NCI-H2196 (cell line): ENCODE results near the gene ACACB.

Experiments used
- DNase-seq: peaks from one replicate; lab custom pipeline; 2025; ENCODE audit not compliant: unreplicated experiment; lab: John Stamatoyannopoulos, UW

ACACB gene

GRCh38 chr12:109109746-109110350, 6.5 kb upstream of the ACACB start:
- DNase-seq = no peak

DNA sequence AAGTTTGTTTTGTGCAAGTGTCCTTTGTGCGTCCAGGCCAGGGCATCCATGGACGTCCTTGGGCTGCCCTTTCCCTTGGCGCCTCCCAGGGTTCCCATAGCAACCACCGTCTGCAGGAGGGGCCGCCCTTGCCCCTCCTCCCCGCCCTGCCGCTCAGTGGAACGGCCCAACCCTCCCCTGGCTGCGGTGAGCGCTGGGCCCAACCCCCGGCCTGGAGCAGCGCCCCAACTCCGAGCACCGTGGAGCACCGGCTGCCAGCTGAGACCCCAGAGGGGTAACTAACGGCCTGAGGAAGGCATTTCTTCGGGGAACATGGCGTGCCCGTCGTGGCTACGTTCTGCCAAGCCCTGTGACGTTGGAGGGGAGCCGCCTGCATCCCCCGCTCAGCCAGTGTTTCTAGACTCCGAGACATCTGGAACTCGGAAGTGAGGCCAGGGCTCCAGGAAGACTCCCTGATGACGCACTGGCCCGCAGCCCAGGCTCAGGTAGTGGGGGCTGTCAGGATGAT, 5.3 kb upstream of the ACACB start:
- peak; percentile 91 for DNase-seq

DNA sequence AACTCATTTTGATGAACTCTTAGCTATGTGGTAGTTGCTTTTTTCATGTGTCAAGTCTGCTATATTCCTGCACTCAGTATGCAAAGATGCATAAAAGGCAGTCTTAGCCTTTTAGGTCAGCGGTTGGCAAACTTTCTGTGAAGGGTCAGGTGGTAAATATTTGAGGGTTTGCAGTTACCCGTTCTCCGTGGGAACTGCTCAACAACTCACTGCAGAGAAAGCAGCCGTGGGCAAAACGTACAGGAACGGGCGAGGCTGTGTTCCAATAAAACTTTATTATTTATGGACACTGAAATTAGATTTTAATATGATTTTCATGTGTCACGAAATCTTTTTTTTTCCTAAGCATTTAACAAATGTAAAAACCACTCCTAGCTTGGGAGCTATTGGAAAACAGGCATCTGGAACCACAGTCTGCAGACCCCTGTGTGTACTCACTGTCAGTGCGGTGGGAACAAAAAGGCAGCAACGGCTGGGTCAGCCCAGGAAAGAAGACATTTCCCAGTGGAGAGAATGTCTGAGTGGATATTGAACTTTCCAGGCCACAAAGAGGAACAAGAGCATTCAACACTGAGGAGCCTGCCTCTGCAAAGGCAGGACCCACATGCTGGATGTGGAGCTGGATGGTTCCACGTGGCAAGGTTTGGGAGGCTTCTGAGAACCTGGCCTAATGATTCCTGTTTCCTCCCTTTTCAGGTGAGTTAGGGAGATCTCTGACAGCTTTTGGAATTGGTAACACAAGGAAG, 3.5 kb upstream of the ACACB start:
- no peak for DNase-seq

- DNase-seq = no peak
Measured at GRCh38 chr12:109113661-109114321, 2.6 kb upstream of the ACACB start.

DNA sequence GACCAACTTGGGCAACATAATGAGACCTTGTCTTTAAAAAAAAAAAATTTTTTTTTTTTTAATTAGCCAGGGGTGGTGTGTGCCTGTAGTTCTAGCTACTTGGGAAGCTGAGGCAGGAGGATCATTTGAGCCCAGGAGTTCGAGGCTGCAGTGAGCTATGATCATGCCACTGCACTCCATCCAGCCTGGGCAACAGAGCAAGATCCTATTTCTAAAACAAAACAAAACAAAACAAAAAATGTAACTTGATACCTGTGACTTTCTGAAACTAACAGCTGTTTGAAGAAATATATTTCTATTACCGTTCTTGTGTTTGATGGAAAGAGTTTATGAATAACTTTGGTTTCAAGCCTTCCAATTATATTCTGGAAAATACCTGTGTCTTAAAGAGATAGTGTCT, 1.7 kb upstream of the ACACB start:
- DNase-seq = no peak

DNA sequence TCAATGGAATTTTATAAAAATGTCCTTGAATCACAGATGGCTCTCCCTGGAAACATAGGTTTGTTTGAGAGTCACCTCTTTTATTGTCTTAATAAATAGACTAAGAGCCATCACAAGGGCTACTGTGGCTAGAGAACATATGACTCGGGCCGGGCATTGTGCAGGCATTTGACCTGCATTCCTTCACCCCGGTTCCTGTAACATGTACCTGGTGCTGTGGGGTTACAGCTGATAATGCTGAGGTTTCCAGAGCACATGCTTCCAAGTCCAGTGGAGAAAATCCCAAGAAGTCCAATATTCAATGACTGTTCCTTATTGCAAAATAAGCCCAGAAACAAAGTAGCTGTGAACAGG, 1.0 kb upstream of the ACACB start:
- no peak for DNase-seq

GRCh38 chr12:109116611-109116949, 193 bp downstream of the ACACB start:
- DNase-seq = no peak

- no peak for DNase-seq
Measured at GRCh38 chr12:109120095-109120494, 3.7 kb downstream of the ACACB start.

DNA sequence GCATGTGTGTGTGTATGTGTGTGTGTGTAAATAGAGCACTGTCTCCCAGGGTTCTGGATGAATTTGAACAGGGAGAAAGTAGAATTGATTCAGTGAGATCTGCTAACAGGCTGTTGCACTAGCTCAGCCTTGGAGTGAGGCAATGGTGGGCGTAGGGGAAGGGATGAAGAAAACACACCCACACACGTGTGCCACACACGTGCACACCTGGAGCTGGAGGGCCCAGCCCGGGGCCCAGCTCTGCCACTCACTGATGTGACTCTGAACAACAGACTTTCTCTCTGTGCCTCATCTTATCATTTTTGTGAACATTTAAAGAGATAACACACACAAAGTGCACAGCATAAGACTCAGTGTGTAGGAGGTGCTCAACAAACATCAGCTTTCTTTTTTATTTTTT, 4.2 kb downstream of the ACACB start:
- DNase-seq = no peak

- DNase-seq = no peak
Measured at GRCh38 chr12:109121346-109121880, 5.0 kb downstream of the ACACB start.

GRCh38 chr12:109124878-109125648, 8.7 kb downstream of the ACACB start:
- no peak for DNase-seq

GRCh38 chr12:109125791-109126190, 9.4 kb downstream of the ACACB start:
- no peak for DNase-seq

DNA sequence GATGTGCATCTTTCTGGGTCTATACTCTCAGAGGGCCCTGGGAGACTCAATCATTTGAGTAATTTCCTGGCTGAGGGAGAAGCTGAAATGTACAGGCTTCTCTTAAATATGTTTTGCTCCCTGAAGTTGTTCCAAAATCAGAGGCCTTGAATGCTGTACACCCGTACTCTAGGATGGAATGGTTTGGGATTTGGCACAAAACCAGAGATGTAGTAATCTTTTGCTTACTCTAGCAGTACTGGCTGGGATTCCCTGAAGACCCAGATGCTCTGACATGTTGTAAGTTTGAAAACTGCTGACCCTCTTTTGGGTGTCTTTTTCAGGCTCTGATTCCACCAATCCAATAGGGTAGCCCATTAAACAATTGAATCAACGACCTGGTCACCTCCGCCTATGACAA, 10.4 kb downstream of the ACACB start:
- no peak for DNase-seq

GRCh38 chr12:109127533-109128242, 11.3 kb downstream of the ACACB start:
- DNase-seq = no peak

DNA sequence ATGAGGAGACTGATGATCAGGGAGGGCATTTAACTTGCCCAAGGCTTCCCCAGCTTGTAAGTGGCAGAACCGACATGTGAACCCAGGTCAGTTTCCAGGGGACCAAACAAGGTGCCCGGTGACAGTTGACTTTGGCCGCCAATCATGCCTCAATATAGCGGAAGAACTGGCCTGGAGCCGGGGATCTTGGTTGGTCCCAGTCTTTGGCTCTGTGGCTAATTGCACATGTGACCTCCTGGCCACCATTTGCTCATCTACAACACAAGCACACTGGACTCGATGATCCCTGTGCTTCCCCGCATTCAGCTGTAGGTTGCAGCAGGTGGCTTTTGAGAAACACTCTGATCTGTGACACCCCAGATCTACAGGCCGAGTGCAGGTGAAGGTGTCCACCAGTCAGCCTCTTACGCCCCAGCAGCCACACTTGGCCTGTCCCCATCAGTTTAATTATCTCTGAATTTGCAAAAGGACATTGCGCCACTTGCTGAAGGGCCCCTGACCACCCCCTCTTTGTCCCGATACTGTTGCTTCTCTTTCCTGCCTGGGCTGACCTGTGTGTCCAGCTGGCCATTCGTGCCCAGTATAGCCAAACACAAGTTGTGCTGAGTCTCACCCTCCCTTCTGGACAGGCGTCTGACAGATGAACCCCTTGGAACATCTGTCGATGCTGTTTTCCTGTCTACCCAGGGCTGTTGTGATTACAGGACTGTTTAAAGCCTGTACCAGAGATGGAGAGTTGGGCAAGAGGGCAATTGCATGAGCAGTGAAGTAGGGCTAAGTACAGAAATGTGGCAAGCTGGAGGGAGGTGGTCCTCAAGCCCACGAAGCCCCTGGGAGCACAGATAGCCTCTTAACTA, 14.1 kb downstream of the ACACB start:
- no peak for DNase-seq

GRCh38 chr12:109131154-109132050, 15.0 kb downstream of the ACACB start:
- no peak for DNase-seq

GRCh38 chr12:109134186-109134917, 18.0 kb downstream of the ACACB start:
- DNase-seq = no peak

DNA sequence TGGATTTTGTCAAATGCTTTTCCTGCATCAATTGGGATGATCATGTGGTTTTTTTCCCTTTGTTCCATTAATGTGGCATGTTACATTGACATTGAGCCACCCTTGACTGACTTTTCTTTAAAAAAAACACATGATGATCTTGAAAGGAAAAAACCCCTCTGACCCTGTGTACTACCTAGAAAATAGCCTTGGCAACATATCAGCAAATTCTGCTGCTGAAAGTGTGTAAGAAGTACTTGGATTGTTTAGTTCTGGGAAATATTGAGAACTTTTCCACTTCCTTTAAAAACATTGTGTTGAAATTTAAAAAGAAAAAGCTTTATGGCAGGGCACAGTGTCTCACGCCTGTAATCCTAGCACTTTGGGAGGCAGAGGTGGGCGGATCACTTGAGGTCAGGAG, 20.7 kb downstream of the ACACB start:
- DNase-seq = no peak
